HG03354 (cell line): ENCODE data around the gene GPX2.

Experiments used
- ATAC-seq: cut with Tn5 transposase; IDR thresholded peaks from one replicate; pipeline ENCODE4 v1.9.1; 2021; ENCODE audit warnings: mild to moderate bottlenecking; ENCODE audit not compliant: unreplicated experiment, poor library complexity, severe bottlenecking

The GPX2 gene

GRCh38 chr14:64963611-64964010 lies 21.1 kb upstream of the GPX2 start:
- no peak for ATAC-seq

- no peak for ATAC-seq
These were observed 18.3 kb upstream of the GPX2 start for GRCh38 chr14:64960762-64961276.

- ATAC-seq: no peak
These were observed 16.2 kb upstream of the GPX2 start for GRCh38 chr14:64958743-64959142.

- no peak for ATAC-seq
These were observed 15.7 kb upstream of the GPX2 start for GRCh38 chr14:64958201-64958600.

GRCh38 chr14:64956697-64957406 lies 14.3 kb upstream of the GPX2 start:
- no peak for ATAC-seq

- no peak for ATAC-seq
These were observed 12.8 kb upstream of the GPX2 start for GRCh38 chr14:64955297-64955696.

- ATAC-seq: no peak
These were observed 12.1 kb upstream of the GPX2 start for GRCh38 chr14:64954491-64955240.

- no peak for ATAC-seq
These were observed 11.1 kb upstream of the GPX2 start for GRCh38 chr14:64953661-64954060.

GRCh38 chr14:64953310-64953654 lies 10.7 kb upstream of the GPX2 start:
- no peak for ATAC-seq

GRCh38 chr14:64952598-64953309 lies 10.2 kb upstream of the GPX2 start:
- ATAC-seq: peak; percentile 79

- ATAC-seq: no peak
These were observed 9.2 kb upstream of the GPX2 start for GRCh38 chr14:64951724-64952123.

GRCh38 chr14:64951291-64951690 lies 8.7 kb upstream of the GPX2 start:
- ATAC-seq: no peak

GRCh38 chr14:64950889-64951288 lies 8.3 kb upstream of the GPX2 start:
- ATAC-seq: no peak

GRCh38 chr14:64948612-64949210 lies 6.2 kb upstream of the GPX2 start:
- ATAC-seq: no peak

GRCh38 chr14:64947710-64948611 lies 5.4 kb upstream of the GPX2 start:
- ATAC-seq: no peak

GRCh38 chr14:64946310-64947045 lies 3.9 kb upstream of the GPX2 start:
- ATAC-seq: no peak

- no peak for ATAC-seq
These were observed 3.1 kb upstream of the GPX2 start for GRCh38 chr14:64945431-64946178.

GRCh38 chr14:64944861-64945260 lies 2.3 kb upstream of the GPX2 start:
- ATAC-seq: no peak
